Left ventricle myocardium inferior (tissue), 1 donor: ENCODE data around the gene PCMTD2. TPM values are rescaled to one million over a fixed set of nuclear protein-coding genes. Genes with fewer than 3 reads are reported as not detected.

Experiments used
- DNase-seq: peaks from one replicate; pipeline ENCODE4 v3.0.0-alpha.2; 2020
- H3K27ac ChIP-seq: fragments of 200-600 bp; replicated peaks from 2 replicates; pipeline ENCODE4 v1.8.0; 2021
- H3K27me3 ChIP-seq: fragments of 200-600 bp; 2 replicates; pipeline ENCODE4 v1.8.0; 2021; ENCODE audit warnings: low read depth
- H3K36me3 ChIP-seq: fragments of 200-600 bp; 2 replicates; pipeline ENCODE4 v1.8.0; 2021
- H3K4me1 ChIP-seq: fragments of 200-600 bp; 2 replicates; pipeline ENCODE4 v1.8.0; 2021
- H3K4me3 ChIP-seq: fragments of 200-600 bp; 2 replicates; pipeline ENCODE4 v1.8.0; 2021; ENCODE audit warnings: mild to moderate bottlenecking, moderate library complexity
- H3K9me3 ChIP-seq: fragments of 200-600 bp; replicated peaks from 2 replicates; pipeline ENCODE4 v1.8.0; 2021
- intact Hi-C: fragments of 100-400 bp; cut with micrococcal nuclease; formaldehyde crosslinking; loops from one replicate; pipeline ENCODE4 v1.11.0; 2022
- total RNA-seq: library from RNA; stranded (reverse); fragmentation: NEBNext Ultra II Directional; extraction: Animal tissue kit (Norgen Biotek cat#: 25700); gene quantifications from one replicate; pipeline ENCODE4 v1.2.1, GENCODE V29; 2021
- TF ChIP-seq, protein P1 (sequence below): fragments of 200-600 bp; IDR thresholded peaks from 2 replicates; pipeline ENCODE4 v1.8.0; 2021; ENCODE audit warnings: antibody characterized with exemption, mild to moderate bottlenecking, borderline replicate concordance
- donor health status: DM: no; HTN: yes; CAD: no; lungs with severe emphysema.

Gene PCMTD2
- total RNA-seq, 1 donor from 2014 or later = 62.9 TPM

DNA sequence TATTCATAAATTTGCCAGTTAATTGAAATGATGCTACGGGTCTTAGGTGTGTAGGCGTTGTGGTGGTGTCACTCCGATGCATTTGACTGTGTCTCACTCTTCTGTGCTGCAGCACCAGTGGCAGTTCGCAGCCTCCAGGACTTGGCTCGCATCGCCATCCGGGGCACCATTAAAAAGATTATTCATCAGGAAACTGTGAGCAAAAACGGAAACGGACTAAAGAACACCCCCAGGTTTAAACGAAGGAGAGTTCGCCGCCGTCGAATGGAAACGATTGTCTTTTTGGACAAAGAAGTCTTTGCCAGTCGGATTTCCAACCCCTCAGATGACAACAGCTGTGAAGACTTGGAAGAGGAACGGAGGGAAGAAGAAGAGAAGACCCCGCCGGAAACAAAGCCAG, 17.6 kb downstream of the PCMTD2 start:
- H3K36me3 ChIP-seq = peaks cover 47% of the 10 kb centered on the region
- no peaks in the 10 kb centered on the region for H3K27me3 ChIP-seq
- H3K9me3 ChIP-seq = no peaks in the 10 kb centered on the region
- no peak overlapping the region for H3K27ac ChIP-seq
- TF ChIP-seq, protein P1, sequence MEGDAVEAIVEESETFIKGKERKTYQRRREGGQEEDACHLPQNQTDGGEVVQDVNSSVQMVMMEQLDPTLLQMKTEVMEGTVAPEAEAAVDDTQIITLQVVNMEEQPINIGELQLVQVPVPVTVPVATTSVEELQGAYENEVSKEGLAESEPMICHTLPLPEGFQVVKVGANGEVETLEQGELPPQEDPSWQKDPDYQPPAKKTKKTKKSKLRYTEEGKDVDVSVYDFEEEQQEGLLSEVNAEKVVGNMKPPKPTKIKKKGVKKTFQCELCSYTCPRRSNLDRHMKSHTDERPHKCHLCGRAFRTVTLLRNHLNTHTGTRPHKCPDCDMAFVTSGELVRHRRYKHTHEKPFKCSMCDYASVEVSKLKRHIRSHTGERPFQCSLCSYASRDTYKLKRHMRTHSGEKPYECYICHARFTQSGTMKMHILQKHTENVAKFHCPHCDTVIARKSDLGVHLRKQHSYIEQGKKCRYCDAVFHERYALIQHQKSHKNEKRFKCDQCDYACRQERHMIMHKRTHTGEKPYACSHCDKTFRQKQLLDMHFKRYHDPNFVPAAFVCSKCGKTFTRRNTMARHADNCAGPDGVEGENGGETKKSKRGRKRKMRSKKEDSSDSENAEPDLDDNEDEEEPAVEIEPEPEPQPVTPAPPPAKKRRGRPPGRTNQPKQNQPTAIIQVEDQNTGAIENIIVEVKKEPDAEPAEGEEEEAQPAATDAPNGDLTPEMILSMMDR = no peak
- DNase-seq = no peak
- intact Hi-C loops = no loop called here
- H3K4me3 ChIP-seq = no peak overlapping the region
- H3K4me1 ChIP-seq = peaks cover 36% of the 10 kb centered on the region

DNA sequence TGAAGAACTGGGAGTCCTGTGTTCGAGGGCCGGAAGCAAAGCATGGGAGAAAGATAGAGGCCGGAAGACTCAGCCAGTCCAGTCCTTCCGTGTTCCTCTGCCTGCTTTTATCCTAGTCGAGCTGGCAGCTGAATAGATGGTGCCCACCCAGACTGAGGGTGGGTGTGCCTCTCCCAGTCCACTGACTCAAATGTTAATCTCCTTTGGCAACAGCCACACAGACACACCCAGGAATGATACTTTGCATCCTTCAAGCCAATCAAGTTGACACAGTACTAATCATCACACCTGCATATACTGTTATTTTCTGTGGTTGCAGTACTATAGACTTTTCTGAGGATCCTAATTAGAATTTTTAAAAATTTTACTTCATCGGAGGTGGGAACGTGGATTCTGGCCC, 21.3 kb downstream of the PCMTD2 start:
- peaks cover 12% of the 10 kb centered on the region for H3K4me1 ChIP-seq
- no peak overlapping the region for H3K27ac ChIP-seq
- TF ChIP-seq, protein P1 = no peak
- intact Hi-C loops = no loop called here
- H3K36me3 ChIP-seq = peaks cover 35% of the 10 kb centered on the region
- no peak overlapping the region for H3K4me3 ChIP-seq
- no peak for DNase-seq
- no peaks in the 10 kb centered on the region for H3K9me3 ChIP-seq
- H3K27me3 ChIP-seq = no peaks in the 10 kb centered on the region

DNA sequence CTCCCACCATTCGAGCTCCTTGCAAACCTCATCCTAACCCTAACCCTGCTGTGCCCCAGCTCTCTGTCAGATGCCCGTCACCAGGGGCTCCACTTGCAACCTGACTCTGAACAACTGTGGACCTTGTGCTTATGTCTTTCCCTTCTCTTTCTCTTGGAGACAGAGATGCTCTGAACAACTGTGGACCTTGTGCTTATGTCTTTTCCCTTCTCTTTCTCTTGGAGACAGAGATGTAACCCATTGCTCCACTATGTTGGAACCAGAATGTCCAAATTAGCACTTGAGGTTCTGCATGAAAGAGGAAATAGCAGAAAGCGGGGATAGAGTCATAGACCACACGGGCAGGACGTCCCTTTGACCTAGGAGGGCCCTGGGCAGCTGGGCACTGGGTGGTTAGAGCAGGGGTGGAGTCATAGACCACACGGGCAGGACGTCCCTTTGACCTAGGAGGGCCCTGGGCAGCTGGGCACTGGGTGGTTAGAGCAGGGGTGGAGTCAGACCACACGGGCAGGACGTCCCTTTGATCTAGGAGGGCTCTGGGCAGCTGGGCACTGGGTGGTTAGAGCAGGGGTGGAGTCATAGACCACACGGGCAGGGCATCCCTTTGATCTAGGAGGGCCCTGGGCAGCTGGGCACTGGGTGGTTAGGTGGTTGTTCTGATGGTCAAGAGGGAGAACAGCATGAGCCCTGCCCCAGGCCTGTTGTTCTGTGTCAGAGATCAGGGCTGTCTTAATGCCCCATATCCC, 22.2 kb downstream of the PCMTD2 start:
- DNase-seq = no peak
- no peak overlapping the region for H3K4me3 ChIP-seq

DNA sequence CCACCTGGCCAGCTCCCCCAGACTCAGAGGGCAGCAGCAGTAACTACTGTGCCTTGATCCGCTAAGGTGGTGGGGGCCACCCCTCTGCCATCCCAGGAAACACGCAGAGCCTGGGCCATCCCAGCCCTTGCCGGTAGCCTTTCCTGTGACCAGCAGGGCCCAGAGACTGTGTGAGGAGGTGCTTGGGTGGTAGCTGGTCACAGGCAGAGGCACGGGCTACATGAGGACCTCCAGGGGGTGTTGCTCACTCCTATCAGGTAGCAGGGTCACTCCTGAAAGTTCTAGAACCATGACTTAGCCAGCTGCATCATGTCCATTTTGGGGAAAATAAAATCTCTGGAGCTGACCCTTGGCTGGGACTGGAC, 22.8 kb downstream of the PCMTD2 start:
- Histone ChIP-seq H3K4me3 (no peak overlapping the region), H3K27ac (no peak overlapping the region), H3K27me3 (no peaks in the 10 kb centered on the region), H3K4me1 (peaks cover 12% of the 10 kb centered on the region), H3K9me3 (no peaks in the 10 kb centered on the region), H3K36me3 (peaks cover 21% of the 10 kb centered on the region)
- no peak for DNase-seq
- intact Hi-C loops = no loop called here
- TF ChIP-seq, protein P1 = no peak

More for the DNA sequence above, 22.2 kb downstream of the PCMTD2 start:
- intact Hi-C loops = no loop called here
- Histone ChIP-seq H3K9me3 (no peaks in the 10 kb centered on the region), H3K36me3 (peaks cover 26% of the 10 kb centered on the region), H3K27me3 (no peaks in the 10 kb centered on the region), H3K27ac (no peak overlapping the region), H3K4me1 (peaks cover 12% of the 10 kb centered on the region)
- TF ChIP-seq, protein P1 = no peak

DNA sequence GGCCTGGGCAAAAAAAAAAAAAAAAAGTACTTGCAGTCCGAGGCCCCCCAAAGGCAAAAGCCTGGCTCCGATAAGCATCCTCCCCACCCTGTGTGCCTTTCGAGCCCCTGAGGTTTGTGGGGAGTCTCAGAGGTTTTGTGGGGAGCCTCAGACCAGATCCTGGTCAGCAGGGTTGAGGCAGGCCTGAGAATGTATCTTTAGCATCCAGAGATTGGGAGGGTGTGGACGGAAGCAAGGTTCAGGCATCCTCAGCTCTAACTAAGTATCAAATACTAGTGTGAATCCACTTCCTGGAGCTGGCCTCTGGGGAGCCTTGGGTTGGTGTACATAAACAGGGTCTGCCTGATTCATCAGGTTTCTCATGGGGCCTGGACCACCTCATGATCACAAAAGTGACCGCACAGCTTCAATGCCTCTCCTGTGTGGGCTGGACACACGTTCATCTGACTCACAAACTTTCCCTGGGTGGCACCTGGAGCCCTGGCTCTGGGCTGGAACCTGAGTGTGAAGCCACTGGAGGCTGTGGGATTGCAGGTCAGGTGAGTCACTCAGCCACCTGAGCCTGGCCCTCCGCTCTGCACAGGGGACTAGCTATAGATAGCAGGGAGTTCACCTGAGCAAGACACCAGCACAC, 24.4 kb downstream of the PCMTD2 start:
- TF ChIP-seq, protein P1 = no peak
- intact Hi-C loops = no loop called here
- DNase-seq = no peak

More for the DNA sequence above, 24.4 kb downstream of the PCMTD2 start:
- Histone ChIP-seq H3K4me1 (peaks cover 5% of the 10 kb centered on the region), H3K36me3 (peaks cover 11% of the 10 kb centered on the region), H3K27me3 (no peaks in the 10 kb centered on the region), H3K9me3 (no peaks in the 10 kb centered on the region), H3K27ac (no peak overlapping the region), H3K4me3 (no peak overlapping the region)
